HEK293 (cell line): Measurements from ENCODE around the gene NPRL2.

Experiments used
- OSR2 ChIP-seq: fragments of 450-650 bp; formaldehyde crosslinking; IDR thresholded peaks from 2 replicates; pipeline ENCODE4 v1.5.1; 2016; ENCODE audit warnings: missing biosample characterization, missing genetic modification characterization
- ZBTB21 ChIP-seq: fragments of 450-650 bp; formaldehyde crosslinking; IDR thresholded peaks from 2 replicates; pipeline ENCODE4 v1.5.1; 2017; ENCODE audit warnings: missing biosample characterization, missing genetic modification characterization
- ZFHX2 ChIP-seq: fragments of 450-650 bp; formaldehyde crosslinking; conservative IDR thresholded peaks from 2 replicates; pipeline ENCODE4 v1.5.1; 2016; ENCODE audit warnings: missing biosample characterization, missing genetic modification characterization
- ZIC2 ChIP-seq: fragments of 450-650 bp; formaldehyde crosslinking; IDR thresholded peaks from 2 replicates; pipeline ENCODE4 v1.5.1; 2016; ENCODE audit warnings: missing biosample characterization, missing genetic modification characterization
- ZNF114 ChIP-seq: fragments of 450-650 bp; formaldehyde crosslinking; IDR thresholded peaks from 2 replicates; pipeline ENCODE4 v1.5.0; 2017; ENCODE audit warnings: missing biosample characterization, missing genetic modification characterization
- ZNF132 ChIP-seq: fragments of 450-650 bp; formaldehyde crosslinking; IDR thresholded peaks from 2 replicates; pipeline ENCODE4 v1.5.1; 2017; ENCODE audit warnings: missing biosample characterization, missing genetic modification characterization, borderline replicate concordance
- ZNF174 ChIP-seq: fragments of 450-650 bp; formaldehyde crosslinking; IDR thresholded peaks from 2 replicates; pipeline ENCODE4 v1.5.0; 2017; ENCODE audit warnings: missing biosample characterization, mild to moderate bottlenecking, missing genetic modification characterization
- ZNF202 ChIP-seq: fragments of 450-650 bp; formaldehyde crosslinking; IDR thresholded peaks from 2 replicates; pipeline ENCODE4 v1.5.1; 2016; ENCODE audit warnings: missing biosample characterization, missing genetic modification characterization, borderline replicate concordance
- ZNF23 ChIP-seq: fragments of 450-650 bp; formaldehyde crosslinking; IDR thresholded peaks from 2 replicates; pipeline ENCODE4 v1.5.1; 2016; ENCODE audit warnings: missing biosample characterization, missing genetic modification characterization, borderline replicate concordance
- ZNF239 ChIP-seq: fragments of 450-650 bp; formaldehyde crosslinking; IDR thresholded peaks from 2 replicates; pipeline ENCODE4 v1.5.1; 2016; ENCODE audit warnings: missing biosample characterization, missing genetic modification characterization
- ZNF280C ChIP-seq: fragments of 450-650 bp; formaldehyde crosslinking; IDR thresholded peaks from 2 replicates; pipeline ENCODE4 v1.5.1; 2016; ENCODE audit warnings: missing biosample characterization, missing genetic modification characterization
- ZNF280D ChIP-seq: fragments of 450-650 bp; formaldehyde crosslinking; IDR thresholded peaks from 2 replicates; pipeline ENCODE4 v1.5.1; 2016; ENCODE audit warnings: missing biosample characterization, missing genetic modification characterization
- ZNF324 ChIP-seq: fragments of 450-650 bp; formaldehyde crosslinking; IDR thresholded peaks from 2 replicates; pipeline ENCODE4 v1.5.1; 2016; ENCODE audit warnings: missing biosample characterization, missing genetic modification characterization
- ZNF335 ChIP-seq: fragments of 450-650 bp; formaldehyde crosslinking; conservative IDR thresholded peaks from 2 replicates; pipeline ENCODE4 v1.5.1; 2016; ENCODE audit warnings: missing biosample characterization, missing genetic modification characterization
- ZNF521 ChIP-seq: fragments of 450-650 bp; formaldehyde crosslinking; IDR thresholded peaks from 2 replicates; pipeline ENCODE4 v1.5.1; 2017; ENCODE audit warnings: missing biosample characterization, mild to moderate bottlenecking, missing genetic modification characterization
- ZNF585B ChIP-seq: fragments of 450-650 bp; formaldehyde crosslinking; IDR thresholded peaks from 2 replicates; pipeline ENCODE4 v1.5.1; 2016; ENCODE audit warnings: missing biosample characterization, missing genetic modification characterization
- ZNF600 ChIP-seq: fragments of 450-650 bp; formaldehyde crosslinking; IDR thresholded peaks from 2 replicates; pipeline ENCODE4 v1.5.1; 2016; ENCODE audit warnings: missing biosample characterization, missing genetic modification characterization
- ZNF610 ChIP-seq: fragments of 450-650 bp; formaldehyde crosslinking; IDR thresholded peaks from 2 replicates; pipeline ENCODE4 v1.5.1; 2016; ENCODE audit warnings: missing biosample characterization, missing genetic modification characterization, borderline replicate concordance
- ZSCAN16 ChIP-seq: fragments of 450-650 bp; formaldehyde crosslinking; IDR thresholded peaks from 2 replicates; pipeline ENCODE4 v1.5.1; 2016; ENCODE audit warnings: missing biosample characterization, missing genetic modification characterization
- TF ChIP-seq, protein P1 (sequence below): fragments of 450-650 bp; formaldehyde crosslinking; conservative IDR thresholded peaks from 2 replicates; pipeline ENCODE4 v1.5.1; 2016; ENCODE audit warnings: low read depth, missing biosample characterization, missing genetic modification characterization
- TF ChIP-seq, protein P2 (sequence below): fragments of 450-650 bp; formaldehyde crosslinking; IDR thresholded peaks from 2 replicates; pipeline ENCODE4 v1.5.1; 2016; ENCODE audit warnings: missing biosample characterization, missing genetic modification characterization
- TF ChIP-seq, protein P3 (sequence below): fragments of 450-650 bp; formaldehyde crosslinking; IDR thresholded peaks from 2 replicates; pipeline ENCODE4 v1.5.0; 2017; ENCODE audit warnings: missing biosample characterization, missing genetic modification characterization, borderline replicate concordance
- TF ChIP-seq, protein P4 (sequence below): fragments of 450-650 bp; IDR thresholded peaks from 2 replicates; pipeline ENCODE4 v1.5.1; 2018; ENCODE audit warnings: missing biosample characterization, mild to moderate bottlenecking, missing genetic modification characterization

The NPRL2 gene

GRCh38 chr3:50358911-50359759 lies 8.6 kb upstream of the NPRL2 start, which contains the start of gene TMEM115 (continued):
- TF ChIP-seq ZFHX2 (tag by site-specific recombination) (peak; percentile 32; the same call in 1 of the 2 replicates), ZNF239 (tag by site-specific recombination) (no peak), ZBTB21 (tag by site-specific recombination) (no peak), OSR2 (no peak), ZNF132 (tag by site-specific recombination) (no peak), ZNF521 (tag by site-specific recombination) (no peak), ZIC2 (tag by site-specific recombination) (no peak), ZNF174 (no peak), ZNF280D (tag by site-specific recombination) (no peak), ZNF335 (tag by site-specific recombination) (peak; percentile 99), ZNF610 (tag by site-specific recombination) (no peak), ZNF202 (tag by site-specific recombination) (no peak), ZSCAN16 (tag by site-specific recombination) (no peak), ZNF324 (tag by site-specific recombination) (peak; percentile 52; the same call in 1 of the 2 replicates), ZNF600 (tag by site-specific recombination) (peak; percentile 36; the same call in 1 of the 2 replicates), ZNF280C (tag by site-specific recombination) (no peak), ZNF585B (tag by site-specific recombination) (peak; percentile 91), ZNF114 (tag by site-specific recombination) (no peak), ZNF23 (tag by site-specific recombination) (no peak)
- TF ChIP-seq, protein P1, sequence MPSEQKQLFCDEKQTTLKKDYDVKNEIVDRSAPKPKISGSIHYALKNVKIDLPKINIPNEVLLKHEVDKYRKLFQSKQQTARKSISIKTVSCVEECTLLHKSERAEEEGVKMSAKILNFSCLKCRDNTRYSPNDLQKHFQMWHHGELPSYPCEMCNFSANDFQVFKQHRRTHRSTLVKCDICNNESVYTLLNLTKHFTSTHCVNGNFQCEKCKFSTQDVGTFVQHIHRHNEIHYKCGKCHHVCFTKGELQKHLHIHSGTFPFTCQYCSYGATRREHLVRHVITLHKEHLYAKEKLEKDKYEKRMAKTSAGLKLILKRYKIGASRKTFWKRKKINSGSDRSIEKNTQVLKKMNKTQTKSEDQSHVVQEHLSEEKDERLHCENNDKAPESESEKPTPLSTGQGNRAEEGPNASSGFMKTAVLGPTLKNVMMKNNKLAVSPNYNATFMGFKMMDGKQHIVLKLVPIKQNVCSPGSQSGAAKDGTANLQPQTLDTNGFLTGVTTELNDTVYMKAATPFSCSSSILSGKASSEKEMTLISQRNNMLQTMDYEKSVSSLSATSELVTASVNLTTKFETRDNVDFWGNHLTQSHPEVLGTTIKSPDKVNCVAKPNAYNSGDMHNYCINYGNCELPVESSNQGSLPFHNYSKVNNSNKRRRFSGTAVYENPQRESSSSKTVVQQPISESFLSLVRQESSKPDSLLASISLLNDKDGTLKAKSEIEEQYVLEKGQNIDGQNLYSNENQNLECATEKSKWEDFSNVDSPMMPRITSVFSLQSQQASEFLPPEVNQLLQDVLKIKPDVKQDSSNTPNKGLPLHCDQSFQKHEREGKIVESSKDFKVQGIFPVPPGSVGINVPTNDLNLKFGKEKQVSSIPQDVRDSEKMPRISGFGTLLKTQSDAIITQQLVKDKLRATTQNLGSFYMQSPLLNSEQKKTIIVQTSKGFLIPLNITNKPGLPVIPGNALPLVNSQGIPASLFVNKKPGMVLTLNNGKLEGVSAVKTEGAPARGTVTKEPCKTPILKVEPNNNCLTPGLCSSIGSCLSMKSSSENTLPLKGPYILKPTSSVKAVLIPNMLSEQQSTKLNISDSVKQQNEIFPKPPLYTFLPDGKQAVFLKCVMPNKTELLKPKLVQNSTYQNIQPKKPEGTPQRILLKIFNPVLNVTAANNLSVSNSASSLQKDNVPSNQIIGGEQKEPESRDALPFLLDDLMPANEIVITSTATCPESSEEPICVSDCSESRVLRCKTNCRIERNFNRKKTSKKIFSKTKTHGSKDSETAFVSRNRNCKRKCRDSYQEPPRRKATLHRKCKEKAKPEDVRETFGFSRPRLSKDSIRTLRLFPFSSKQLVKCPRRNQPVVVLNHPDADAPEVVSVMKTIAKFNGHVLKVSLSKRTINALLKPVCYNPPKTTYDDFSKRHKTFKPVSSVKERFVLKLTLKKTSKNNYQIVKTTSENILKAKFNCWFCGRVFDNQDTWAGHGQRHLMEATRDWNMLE (tag by site-specific recombination): peak; percentile 51; the same call in 1 of the 2 replicates
- TF ChIP-seq, protein P2, sequence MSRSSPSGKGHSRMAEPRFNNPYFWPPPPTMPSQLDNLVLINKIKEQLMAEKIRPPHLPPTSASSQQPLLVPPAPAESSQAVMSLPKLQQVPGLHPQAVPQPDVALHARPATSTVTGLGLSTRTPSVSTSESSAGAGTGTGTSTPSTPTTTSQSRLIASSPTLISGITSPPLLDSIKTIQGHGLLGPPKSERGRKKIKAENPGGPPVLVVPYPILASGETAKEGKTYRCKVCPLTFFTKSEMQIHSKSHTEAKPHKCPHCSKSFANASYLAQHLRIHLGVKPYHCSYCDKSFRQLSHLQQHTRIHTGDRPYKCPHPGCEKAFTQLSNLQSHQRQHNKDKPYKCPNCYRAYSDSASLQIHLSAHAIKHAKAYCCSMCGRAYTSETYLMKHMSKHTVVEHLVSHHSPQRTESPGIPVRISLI (tag by site-specific recombination): no peak
- TF ChIP-seq, protein P3, sequence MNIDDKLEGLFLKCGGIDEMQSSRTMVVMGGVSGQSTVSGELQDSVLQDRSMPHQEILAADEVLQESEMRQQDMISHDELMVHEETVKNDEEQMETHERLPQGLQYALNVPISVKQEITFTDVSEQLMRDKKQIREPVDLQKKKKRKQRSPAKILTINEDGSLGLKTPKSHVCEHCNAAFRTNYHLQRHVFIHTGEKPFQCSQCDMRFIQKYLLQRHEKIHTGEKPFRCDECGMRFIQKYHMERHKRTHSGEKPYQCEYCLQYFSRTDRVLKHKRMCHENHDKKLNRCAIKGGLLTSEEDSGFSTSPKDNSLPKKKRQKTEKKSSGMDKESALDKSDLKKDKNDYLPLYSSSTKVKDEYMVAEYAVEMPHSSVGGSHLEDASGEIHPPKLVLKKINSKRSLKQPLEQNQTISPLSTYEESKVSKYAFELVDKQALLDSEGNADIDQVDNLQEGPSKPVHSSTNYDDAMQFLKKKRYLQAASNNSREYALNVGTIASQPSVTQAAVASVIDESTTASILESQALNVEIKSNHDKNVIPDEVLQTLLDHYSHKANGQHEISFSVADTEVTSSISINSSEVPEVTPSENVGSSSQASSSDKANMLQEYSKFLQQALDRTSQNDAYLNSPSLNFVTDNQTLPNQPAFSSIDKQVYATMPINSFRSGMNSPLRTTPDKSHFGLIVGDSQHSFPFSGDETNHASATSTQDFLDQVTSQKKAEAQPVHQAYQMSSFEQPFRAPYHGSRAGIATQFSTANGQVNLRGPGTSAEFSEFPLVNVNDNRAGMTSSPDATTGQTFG (tag by site-specific recombination): no peak
- TF ChIP-seq, protein P4, sequence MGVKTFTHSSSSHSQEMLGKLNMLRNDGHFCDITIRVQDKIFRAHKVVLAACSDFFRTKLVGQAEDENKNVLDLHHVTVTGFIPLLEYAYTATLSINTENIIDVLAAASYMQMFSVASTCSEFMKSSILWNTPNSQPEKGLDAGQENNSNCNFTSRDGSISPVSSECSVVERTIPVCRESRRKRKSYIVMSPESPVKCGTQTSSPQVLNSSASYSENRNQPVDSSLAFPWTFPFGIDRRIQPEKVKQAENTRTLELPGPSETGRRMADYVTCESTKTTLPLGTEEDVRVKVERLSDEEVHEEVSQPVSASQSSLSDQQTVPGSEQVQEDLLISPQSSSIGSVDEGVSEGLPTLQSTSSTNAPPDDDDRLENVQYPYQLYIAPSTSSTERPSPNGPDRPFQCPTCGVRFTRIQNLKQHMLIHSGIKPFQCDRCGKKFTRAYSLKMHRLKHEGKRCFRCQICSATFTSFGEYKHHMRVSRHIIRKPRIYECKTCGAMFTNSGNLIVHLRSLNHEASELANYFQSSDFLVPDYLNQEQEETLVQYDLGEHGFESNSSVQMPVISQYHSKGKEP (tag by site-specific recombination): no peak
